ENCODE results near the gene RPS5. TPM values are rescaled to one million over a fixed set of nuclear protein-coding genes. Genes with fewer than 3 reads are reported as not detected.
A peak's percentile ranks its signal among the peaks of the same experiment; 100 is the strongest.

RPS5 gene
- total and polyA plus RNA-seq, 9 of the 15 experiments (the other 6 are each of a cell fraction or from before 2014, with no cell fraction given): 1,228 to 3,570 (median 2,484) TPM

DNA sequence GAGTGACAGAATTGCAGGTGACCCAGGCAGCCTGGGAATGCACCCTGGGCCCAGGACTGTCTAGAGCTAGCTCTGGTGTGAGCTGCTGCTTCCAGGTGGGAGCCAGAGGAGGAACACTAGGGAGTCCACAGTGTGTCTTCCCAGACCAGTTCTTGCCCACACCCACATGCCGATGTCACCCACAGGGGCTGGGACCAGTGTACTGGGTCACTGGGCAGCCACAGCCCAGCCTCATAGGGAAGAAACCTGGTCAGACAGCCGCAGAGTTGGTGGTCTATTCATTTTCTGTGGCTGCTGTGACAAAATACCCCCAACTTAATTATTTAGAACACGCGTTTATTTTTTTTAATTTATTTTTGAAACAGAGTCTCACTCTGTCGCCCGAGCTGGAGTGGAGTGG, 11.5 kb downstream of the RPS5 start (continued):
- TF ChIP-seq POLR2AphosphoS5 (IDR thresholded peaks at IDR 0.05; ENCODE audit: control insufficient read depth, insufficient read depth, low read depth, low read length): no peak
- TF ChIP-seq, protein P1, sequence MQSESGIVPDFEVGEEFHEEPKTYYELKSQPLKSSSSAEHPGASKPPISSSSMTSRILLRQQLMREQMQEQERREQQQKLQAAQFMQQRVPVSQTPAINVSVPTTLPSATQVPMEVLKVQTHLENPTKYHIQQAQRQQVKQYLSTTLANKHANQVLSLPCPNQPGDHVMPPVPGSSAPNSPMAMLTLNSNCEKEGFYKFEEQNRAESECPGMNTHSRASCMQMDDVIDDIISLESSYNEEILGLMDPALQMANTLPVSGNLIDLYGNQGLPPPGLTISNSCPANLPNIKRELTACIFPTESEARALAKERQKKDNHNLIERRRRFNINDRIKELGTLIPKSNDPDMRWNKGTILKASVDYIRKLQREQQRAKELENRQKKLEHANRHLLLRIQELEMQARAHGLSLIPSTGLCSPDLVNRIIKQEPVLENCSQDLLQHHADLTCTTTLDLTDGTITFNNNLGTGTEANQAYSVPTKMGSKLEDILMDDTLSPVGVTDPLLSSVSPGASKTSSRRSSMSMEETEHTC (IDR thresholded peaks at IDR 0.05): no peak
- TF ChIP-seq ZFP36 (IDR thresholded peaks at IDR 0.05; ENCODE audit: low read depth, low read length, partially characterized antibody): no peak
- TF ChIP-seq ZNF668 (CRISPR knock-in tag; IDR thresholded peaks at IDR 0.05): no peak
- TF ChIP-seq, protein P2, sequence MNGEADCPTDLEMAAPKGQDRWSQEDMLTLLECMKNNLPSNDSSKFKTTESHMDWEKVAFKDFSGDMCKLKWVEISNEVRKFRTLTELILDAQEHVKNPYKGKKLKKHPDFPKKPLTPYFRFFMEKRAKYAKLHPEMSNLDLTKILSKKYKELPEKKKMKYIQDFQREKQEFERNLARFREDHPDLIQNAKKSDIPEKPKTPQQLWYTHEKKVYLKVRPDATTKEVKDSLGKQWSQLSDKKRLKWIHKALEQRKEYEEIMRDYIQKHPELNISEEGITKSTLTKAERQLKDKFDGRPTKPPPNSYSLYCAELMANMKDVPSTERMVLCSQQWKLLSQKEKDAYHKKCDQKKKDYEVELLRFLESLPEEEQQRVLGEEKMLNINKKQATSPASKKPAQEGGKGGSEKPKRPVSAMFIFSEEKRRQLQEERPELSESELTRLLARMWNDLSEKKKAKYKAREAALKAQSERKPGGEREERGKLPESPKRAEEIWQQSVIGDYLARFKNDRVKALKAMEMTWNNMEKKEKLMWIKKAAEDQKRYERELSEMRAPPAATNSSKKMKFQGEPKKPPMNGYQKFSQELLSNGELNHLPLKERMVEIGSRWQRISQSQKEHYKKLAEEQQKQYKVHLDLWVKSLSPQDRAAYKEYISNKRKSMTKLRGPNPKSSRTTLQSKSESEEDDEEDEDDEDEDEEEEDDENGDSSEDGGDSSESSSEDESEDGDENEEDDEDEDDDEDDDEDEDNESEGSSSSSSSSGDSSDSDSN (IDR thresholded peaks at IDR 0.05; ENCODE audit: borderline replicate concordance in 1 of 2, low read depth in 2 of 2, low read length in 2 of 2): no peak
- no peak for TF ChIP-seq RUNX1 (IDR thresholded peaks at IDR 0.05; ENCODE audit: low read depth)

- peak; percentile 80 for TF ChIP-seq ZFP36 (IDR thresholded peaks at IDR 0.05; ENCODE audit: low read depth, low read length, partially characterized antibody)
- TF ChIP-seq, protein P3, sequence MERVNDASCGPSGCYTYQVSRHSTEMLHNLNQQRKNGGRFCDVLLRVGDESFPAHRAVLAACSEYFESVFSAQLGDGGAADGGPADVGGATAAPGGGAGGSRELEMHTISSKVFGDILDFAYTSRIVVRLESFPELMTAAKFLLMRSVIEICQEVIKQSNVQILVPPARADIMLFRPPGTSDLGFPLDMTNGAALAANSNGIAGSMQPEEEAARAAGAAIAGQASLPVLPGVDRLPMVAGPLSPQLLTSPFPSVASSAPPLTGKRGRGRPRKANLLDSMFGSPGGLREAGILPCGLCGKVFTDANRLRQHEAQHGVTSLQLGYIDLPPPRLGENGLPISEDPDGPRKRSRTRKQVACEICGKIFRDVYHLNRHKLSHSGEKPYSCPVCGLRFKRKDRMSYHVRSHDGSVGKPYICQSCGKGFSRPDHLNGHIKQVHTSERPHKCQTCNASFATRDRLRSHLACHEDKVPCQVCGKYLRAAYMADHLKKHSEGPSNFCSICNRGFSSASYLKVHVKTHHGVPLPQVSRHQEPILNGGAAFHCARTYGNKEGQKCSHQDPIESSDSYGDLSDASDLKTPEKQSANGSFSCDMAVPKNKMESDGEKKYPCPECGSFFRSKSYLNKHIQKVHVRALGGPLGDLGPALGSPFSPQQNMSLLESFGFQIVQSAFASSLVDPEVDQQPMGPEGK (CRISPR knock-in tag; IDR thresholded peaks at IDR 0.05; ENCODE audit: borderline replicate concordance): no peak
- H3K36me3 ChIP-seq (ENCODE audit: control insufficient read depth, insufficient read depth, low read length): peaks cover 8% of the 10 kb centered on the region
- in situ Hi-C loops (cut with MboI) (no loop called here), intact Hi-C loops (cut with micrococcal nuclease) (loop anchor here (2.0 to 10.0 kb wide), 2 partner anchors 175 to 217 kb away; partner anchors contain the start of genes ZNF274 and ZNF544)
- ATAC-seq (no peak), FAIRE-seq (no peak), DNase-seq (ENCODE audit: extremely low read depth in 1 of 4, low spot score in 3 of 4) (no peak)
- H3K9ac ChIP-seq (ENCODE audit: insufficient read depth in 1 of 2, low read depth in 2 of 2, low read length in 2 of 2): peak overlapping the region in 1 of 2 experiments; percentile 86; a peak in 2 of 4 replicates
- H3K27me3 ChIP-seq (ENCODE audit: control insufficient read depth in 2 of 2, insufficient read depth in 2 of 2, low read length in 2 of 2): no peaks in the 10 kb centered on the region
- no TSS peak for BruUV-seq (replicated peaks)
- ChIA-PET CTCF (ENCODE audit: low intra/inter-chr PET ratio) (no interaction called here), POLR2A (interaction anchor here (1.0 to 1.6 kb wide), 3 partner anchors 8 to 12 kb away, joined by 5 to 8 read pairs (median 6); partner anchors contain the start of gene ZNF584)
- no peaks in the 10 kb centered on the region for H3K9me3 ChIP-seq (replicated peaks; ENCODE audit: control insufficient read depth, insufficient read depth, low read depth, low read length)
- no peak overlapping the region for H3K27ac ChIP-seq (ENCODE audit: extremely low read depth, low read depth, low read length)
- no peak overlapping the region for H2AFZ ChIP-seq (ENCODE audit: low read depth, low read length)
- peak overlapping the region; percentile 85; the same call in 1 of the 2 replicates for H3K4me2 ChIP-seq (ENCODE audit: insufficient read depth, low read length)
- peaks cover 24% of the 10 kb centered on the region for H3K79me2 ChIP-seq (ENCODE audit: control insufficient read depth, insufficient read depth, low read length)
- peaks cover 26 to 68% of the 10 kb centered on the region in 2 experiments for H3K4me1 ChIP-seq (replicated peaks in 1 of 2; ENCODE audit: control insufficient read depth in 2 of 2, insufficient read depth in 2 of 2, low read length in 2 of 2)
- no peaks in the 10 kb centered on the region for H3K9me1 ChIP-seq (ENCODE audit: control insufficient read depth, insufficient read depth, low read length)
- no CpG with 5 or more reads among the region's 3 CpGs for WGBS (ENCODE audit: insufficient coverage, low coverage, missing lambda C conversion rate)
- H4K20me1 ChIP-seq (replicated peaks; ENCODE audit: control insufficient read depth, insufficient read depth, low read length): no peaks in the 10 kb centered on the region
- H3K4me3 ChIP-seq: no peak overlapping the region
These were observed 12.8 kb downstream of the RPS5 start for GRCh38 chr19:58399903-58400302.
